ENCODE data around the gene LMX1B.

DNA sequence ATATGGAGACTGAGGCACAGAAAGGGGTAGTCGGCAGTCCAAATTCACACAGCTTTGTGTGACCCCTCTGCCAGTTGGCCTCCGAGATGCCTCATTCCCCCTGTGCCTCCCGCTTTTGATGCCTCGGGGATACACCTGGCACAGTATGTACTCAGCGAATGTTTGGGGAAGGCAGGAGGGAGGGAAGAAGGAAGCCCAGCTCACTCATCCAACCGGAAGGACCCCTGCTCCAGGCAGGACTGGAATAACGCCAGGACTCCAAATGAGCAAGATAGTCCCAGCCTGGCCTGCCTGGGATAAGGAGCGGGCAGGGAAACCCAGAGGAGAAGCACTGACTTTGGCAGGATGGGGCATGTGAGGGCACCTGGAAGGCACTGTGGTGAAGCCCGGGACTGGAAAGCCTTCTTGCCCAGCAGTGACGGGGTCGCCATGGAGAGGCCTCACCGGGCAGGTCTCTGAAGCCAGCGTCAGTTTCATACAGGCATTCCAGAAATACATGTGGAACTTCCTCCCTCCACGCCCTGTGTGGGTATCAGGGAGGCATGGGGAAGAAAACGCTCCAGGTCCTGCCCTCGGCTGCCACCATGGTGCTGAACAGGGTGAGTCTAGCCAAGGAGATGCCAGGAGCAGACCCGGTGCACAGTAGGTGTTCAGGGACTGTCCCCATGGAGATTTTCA, 20.3 kb downstream of the LMX1B start:
- TF ChIP-seq, protein P1, sequence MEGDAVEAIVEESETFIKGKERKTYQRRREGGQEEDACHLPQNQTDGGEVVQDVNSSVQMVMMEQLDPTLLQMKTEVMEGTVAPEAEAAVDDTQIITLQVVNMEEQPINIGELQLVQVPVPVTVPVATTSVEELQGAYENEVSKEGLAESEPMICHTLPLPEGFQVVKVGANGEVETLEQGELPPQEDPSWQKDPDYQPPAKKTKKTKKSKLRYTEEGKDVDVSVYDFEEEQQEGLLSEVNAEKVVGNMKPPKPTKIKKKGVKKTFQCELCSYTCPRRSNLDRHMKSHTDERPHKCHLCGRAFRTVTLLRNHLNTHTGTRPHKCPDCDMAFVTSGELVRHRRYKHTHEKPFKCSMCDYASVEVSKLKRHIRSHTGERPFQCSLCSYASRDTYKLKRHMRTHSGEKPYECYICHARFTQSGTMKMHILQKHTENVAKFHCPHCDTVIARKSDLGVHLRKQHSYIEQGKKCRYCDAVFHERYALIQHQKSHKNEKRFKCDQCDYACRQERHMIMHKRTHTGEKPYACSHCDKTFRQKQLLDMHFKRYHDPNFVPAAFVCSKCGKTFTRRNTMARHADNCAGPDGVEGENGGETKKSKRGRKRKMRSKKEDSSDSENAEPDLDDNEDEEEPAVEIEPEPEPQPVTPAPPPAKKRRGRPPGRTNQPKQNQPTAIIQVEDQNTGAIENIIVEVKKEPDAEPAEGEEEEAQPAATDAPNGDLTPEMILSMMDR (conservative IDR thresholded peaks at IDR 0.05): no peak
- no peak for TF ChIP-seq ZFX (IDR thresholded peaks at IDR 0.05)

All from C4-2B (cell line).